Hepatic stellate cell (primary cell): ENCODE data around the gene MYO5B.

Source experiments
- DNase-seq: peaks from one replicate; pipeline ENCODE4 v3.0.0; 2011; ENCODE audit warnings: low spot score

Gene MYO5B

DNA sequence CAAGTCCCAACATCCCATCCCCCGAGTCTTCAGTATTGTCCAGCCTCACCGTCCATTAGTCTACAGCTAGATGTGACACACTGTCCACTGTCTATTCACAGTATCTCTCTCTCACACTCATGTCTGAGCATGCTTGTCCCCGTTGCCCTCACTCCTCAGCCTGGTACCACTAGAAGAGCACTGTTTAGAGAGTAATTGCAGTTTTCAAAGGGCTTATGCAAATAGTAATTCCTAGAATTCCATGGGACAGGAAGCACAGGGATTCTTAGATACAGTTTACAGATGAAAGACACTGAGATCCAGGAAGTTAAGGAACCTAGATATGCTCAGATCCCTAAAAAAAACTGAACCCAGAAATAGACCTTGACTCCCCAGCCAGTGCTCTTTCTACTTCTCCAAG, 125.5 kb downstream of the MYO5B start:
- DNase-seq: no peak

DNA sequence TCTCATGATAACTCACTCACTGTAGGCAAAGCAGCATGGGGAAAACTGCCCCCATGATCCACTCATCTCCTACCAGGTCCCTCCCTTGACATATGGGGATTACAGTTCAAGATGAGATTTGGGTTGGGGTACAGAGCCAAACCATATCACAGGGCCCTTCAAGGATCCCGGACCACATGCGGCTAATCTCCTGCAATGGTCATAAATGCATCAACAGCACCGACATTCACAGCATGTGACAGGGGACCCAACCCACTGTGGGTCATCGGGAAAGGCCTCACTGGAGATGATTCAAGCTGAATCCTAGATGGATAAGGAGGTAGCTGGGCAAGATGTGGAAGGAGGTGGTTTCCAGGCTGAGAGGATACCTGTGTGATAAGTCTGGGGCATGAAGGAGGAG, 129.4 kb downstream of the MYO5B start:
- DNase-seq: no peak

DNA sequence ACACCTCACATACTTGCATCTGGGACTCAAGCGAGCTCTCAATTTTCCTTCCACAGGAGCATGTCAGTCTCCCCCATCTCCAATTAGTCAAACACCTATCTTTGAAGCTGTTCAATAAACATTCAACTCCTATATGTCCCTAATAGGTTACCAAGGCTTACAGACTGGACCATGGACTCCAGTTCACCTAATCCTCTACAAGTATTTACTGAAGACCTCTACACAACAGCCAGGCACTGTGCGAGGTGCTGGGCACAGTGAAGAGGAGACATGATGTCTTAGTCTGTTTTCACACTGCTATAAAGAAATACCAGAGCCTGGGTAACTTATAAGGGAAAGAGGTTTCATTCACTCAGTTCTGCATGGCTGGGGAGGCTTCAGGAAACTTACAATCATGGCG, 129.9 kb downstream of the MYO5B start:
- DNase-seq: no peak

DNA sequence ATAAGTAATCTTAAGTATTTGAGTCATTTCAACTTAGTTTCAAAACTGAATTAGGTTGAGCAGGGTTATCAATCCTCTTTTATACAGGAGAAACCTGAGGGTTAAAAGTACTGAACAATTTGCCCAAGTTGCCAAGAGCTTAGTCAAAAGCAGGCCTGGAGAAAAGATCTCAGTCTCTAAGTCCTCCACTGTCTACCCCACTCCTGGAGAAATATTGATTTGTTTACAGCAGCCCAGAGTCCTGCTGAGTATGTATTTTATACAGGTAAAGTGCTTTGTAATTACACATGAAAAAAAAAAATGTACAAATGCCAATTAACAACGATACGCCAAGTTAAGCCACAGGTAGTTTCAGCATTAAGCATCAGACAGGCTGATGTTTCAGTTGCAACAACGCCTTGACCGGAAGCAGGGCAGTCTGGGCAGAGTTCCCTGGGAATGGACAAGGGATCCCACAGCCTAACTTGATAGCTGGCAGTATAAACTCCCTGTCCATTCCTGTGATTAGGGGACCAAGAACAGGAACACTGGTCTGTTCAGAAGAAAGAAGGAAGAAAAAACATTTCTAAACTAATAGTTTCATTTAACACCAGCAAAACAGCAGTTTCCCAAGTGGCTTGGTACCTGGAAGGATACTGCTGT, 132.9 kb downstream of the MYO5B start:
- DNase-seq: no peak

DNA sequence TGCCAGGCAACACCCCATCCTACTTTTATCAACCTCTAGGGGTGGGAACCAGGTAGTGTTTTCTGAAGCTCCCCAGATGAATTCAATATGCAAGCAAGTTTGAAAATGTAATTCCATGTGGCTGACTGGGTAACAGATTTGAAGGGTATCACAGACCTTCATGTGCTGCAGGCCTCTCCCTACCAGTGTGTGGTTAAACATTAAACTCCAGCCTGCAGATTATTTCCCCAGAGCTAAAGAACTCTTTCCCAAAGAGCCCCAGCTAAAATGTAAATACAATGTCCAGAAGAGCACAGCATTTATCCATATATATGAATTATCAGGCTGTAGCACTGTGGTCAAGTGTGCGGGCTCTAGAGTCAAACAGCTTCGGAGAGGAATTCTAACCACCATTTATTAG, 134.1 kb downstream of the MYO5B start:
- no peak for DNase-seq

DNA sequence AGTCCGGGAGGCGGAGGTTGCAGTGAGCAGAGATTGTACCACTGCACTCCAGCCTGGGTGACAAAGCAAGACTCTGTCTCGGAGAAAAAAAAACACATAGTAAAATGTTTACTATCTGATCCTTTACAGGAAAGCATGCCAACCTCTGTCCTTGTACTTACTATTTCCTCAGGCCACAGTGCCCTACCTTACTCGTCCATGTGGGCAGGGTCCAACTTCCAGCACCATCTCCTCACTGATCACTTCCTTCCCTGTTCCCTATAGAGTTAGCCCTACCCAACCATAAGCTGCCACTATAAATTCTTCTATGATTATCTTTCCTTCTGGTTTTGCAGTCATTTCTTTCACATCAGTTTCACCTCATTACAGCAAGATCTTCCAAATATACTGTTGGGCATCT, 136.2 kb downstream of the MYO5B start:
- no peak for DNase-seq

DNA sequence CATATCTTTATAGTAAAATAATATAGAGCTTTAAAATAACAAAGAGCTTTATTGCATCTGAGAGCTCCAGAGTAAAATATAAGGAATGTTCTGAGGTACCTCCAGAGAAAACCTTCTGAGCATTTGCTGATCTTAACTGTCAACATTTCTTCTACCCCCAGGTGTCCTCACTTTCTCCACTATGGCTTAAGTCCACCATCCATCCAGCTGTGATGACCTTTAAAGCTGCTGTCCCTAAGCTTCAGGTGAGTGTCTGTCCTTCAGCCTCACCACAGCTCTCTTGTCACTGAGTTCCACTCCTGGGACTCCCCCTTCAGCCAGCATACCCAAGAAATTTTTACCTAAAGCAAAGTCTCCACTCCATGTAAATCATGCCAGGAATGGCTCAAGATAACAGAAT, 137.9 kb downstream of the MYO5B start:
- no peak for DNase-seq

DNA sequence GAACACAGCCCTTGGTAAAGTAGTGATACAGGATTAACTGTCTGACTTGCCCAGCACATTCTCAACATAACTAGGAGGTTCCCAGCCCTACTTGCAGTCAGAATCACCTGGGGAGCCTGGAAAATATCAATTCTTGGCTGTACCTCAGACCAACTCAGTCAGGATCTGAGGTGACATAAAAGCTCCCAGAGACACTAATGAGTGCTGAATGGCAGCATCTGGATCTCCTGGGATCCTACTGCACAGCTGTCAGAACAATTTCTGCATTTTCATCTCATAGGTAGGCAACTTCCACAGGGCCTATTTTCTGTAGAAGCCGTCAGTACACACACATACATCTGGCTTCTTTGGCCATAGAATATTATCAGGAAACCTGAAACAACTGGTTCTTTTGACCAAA, 138.8 kb downstream of the MYO5B start:
- DNase-seq: no peak

DNA sequence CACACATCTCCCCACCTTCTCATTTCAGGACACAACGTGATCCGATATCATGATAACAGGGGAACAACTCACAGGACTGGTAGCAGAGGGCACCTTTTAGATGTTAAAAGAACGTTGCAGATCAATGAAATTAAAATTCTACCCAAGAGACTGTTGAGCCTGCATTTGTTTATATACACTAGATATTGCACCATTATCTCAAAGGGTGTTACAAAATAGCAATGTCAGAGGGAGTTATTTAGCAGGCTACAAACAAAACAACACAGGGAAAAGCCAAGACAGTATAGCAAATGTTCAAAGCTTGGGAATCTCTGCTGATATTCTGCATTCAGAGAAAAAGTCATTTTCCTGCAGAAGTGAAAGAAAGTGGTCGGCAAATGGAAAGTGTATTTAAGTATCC, 139.5 kb downstream of the MYO5B start:
- DNase-seq: no peak

DNA sequence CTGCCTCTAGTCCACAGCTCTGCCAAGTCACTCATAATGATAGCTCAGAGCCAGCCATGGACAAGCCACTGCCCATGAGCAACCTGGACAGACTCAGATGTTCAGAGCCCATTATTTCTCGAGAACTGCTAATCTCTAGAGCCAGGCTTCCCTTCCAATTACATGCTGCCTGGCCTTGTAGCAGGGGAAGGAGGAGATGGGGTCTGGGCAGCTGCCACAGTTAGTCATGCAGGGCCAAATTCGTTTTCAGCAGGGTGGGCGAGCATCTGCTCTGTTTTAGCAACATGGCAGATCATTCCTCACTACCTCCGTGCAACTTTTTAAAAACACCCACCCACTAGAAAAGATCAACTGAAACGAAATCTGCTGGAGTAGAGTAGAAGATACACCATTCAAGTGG, 141.8 kb downstream of the MYO5B start:
- no peak for DNase-seq

DNA sequence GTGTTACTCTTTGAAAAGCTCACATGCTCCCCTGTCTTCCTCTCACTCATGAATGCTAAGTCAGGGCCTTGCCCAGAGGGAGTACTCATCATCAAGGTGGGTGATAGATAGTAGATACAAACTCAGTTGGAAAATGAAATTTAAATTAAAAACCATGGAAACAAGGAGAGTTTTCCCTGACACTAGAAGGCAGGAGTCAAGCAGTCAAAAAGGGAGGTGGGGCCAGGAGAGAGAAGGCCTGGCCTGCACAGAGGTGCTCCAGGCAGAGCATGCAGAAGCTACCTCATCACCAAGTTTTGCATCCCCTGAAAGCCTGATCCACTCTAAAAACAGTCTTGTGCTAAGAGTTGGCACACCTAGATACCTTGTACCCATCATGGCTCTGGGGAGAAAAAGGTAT, 143.7 kb downstream of the MYO5B start:
- DNase-seq: no peak

DNA sequence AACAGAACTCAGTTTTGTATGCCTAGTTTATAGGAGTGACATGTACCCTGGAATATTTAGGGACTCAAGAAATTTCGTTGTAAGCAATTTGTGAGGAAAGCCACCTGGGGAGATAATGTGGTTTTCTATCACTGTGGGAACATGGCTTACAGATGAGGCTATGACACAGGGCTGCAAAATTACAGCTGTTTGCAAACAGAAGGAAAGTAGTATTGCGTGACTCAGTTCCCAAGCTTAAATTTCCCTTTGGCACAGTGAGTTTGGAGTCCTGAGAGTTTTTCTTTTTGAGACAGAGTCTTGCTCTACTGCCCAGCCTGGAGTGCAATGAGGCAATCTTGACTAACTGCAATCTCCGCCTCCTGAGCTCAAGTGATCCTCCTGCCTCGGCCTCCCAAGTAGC, 149.8 kb downstream of the MYO5B start:
- DNase-seq: no peak

DNA sequence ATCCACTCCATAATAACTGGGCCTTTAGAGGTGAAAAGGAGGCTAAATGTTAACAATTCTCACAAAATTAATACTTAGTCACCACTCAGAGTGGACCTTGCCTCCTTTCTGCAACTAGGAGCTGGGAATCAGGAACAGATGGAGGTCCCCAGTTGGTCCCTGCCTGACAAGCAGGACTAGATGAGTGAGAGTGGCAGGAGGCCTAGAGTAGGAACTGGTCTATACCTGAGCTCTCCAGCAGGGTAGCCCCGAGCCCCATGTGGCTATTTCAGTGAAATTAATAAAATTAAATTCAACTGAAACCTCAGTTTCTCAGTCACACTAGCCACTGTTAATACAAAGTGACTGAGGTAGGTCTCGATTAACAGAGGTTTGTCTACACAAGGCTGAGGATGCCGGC, 150.5 kb downstream of the MYO5B start:
- DNase-seq: no peak

DNA sequence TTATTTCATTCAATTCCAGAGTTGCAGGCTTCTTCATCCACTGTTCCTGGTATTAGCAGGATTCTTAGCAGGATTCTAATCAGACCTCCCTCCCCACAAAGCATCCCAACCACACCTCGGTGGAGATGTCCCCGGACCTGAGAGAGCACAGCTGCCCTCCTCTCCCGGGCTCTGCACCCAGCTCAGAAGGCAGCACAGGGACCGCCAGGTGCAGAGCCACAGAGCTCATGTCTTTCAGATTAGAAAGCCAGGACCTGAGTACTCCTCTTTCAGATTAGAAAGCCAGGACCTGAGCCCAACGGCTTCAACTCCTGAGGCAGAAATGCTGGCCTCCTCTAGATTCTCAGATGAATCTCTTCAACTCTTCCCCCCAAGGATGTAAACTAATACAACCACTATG, 152.3 kb downstream of the MYO5B start:
- no peak for DNase-seq

DNA sequence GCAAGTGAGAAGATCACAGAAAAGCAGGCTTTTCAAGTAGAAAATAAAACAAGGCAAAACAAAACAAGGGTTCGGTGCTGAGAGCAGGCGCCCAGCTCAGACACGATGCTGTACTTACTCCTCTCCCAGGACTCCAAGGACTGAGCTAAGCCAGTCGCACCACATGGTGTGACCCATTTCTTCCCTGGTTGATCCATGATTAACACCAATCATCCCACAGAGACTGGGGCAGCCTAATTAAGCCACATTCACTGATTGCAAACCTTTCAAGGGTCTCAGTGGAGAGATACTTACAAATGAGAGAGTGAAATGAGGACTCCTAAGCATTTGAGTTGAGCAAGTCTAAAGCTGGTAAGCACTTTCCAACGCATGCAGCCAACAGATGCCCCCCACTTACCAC, 155.2 kb downstream of the MYO5B start:
- no peak for DNase-seq

DNA sequence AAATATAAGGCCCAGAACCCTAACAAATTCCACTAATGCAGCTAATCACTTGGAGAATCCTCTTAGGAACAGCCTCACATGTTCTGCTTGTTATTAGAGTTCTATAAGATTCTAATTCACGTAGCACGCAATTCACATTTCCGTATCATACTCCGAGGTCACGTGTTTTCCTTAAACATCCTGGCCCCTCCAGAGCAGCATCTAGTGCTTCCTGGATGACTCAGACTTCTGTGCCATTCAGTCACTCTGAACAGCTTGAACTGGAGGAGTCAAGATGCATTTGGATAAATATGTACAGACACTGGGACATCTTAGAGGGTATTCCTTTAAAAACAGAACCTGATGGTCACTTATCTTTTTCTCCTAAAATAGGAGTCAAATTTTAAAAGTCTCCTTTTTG, 156.5 kb downstream of the MYO5B start:
- DNase-seq: peak; percentile 7

DNA sequence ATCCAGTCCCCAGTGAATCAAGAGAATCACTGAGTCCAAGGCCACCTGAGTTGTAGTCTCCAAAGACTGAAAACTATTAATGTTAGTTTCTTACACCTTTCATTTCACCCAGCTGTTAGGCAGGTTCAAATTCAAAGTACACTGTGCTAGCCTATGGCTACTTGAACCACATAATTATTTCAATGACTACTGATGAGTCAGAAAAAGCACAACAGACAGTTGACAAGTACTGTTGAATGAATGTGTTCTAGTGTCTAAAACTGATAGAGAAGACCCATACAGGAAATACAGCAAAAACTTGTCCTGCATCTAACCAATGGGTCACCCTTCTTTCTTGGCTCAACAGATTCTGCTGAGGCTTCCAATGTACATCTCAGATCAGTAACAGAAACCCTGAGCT, 160.9 kb downstream of the MYO5B start:
- no peak for DNase-seq

DNA sequence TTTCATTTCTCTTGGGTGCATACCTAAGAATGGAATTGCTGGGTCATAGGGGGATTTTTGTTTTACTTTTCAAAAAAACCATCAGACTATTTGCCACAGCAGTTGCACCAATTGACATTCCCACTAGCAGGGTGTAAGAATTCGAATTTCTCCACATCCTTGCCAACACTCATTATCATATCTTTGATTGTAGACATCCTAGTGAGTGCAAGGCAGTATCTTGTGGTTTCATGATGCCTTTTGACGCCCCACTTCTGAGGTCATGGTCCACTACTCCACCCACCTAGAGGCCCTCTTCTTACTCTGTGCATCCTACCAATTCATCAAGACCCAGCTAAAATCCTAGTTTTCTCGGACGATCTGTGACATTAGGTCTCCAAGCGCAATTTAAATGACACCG, 161.9 kb downstream of the MYO5B start:
- no peak for DNase-seq

DNA sequence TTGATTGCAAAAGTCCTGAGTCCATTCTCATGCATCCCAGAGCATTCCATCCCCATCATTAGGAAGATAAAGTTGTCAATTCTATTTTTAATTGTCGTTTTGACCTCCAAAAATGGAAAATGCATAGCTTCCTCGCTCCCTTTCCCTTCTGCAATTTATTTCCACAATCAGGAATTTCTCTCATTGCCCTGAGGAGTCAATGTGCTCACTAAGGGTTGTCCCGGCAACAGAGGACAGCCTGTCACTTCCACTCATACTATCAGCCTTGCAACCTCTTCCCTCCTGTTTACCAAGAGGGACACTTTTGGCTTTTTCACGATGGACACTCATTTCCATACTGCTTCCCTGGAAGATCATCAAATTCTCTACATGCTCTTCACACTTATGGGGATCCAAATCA, 164.8 kb downstream of the MYO5B start:
- DNase-seq: no peak

DNA sequence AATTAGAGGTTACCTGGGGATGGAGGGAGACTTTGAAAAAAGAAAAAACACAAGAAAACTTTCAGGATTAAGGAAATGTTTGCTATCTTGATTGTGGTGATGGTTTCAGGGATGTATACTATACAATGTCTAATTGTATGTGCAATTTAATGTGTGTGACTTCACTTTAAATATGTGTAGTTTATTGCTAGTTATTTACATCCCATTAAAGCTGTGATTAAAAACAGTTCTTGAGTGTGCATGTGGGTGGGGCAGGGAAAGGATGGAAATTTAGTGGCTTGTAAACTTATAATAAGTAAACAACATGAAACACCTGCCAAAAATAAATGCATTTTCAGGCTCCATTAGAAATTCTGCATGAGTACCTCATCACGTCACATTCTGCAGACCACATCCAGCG, 167.0 kb downstream of the MYO5B start:
- DNase-seq: no peak

DNA sequence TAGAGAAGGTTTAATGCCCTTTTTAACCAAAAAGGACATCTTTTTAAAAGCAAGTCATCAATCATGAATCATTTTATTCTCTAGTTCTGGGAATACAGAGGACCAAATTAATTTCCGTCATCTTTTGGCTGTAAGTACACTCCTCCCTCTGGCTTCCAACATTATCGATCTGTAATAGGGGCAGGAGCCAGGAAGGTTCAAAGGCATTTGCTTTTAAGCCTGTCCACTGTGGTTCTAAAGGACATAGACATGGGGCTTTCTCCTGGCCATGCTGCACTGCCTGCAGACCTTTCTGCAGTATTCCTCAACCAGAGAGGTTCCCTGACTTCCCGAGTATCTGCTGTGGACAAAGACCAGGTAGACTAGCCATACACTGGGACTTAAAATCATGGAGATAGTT, 170.5 kb downstream of the MYO5B start:
- no peak for DNase-seq

DNA sequence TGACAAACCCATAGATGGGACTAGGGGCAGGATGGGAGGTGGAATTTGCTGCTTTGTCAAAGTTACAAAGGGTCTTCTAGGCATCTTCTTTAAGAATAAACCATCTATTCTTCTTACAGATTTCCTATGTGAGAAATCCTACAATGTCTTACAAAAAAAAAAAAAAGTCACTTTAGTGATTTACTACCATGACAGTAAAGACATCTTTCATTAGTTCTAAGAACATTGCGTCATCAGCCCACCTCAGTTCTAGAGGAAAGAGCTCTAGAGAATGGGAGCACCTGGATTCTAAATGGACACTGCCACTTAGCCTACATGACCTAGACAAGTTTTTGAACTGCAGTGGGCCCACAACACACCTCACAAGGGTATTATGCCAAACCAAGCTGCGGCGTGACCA, 172.0 kb downstream of the MYO5B start:
- no peak for DNase-seq

DNA sequence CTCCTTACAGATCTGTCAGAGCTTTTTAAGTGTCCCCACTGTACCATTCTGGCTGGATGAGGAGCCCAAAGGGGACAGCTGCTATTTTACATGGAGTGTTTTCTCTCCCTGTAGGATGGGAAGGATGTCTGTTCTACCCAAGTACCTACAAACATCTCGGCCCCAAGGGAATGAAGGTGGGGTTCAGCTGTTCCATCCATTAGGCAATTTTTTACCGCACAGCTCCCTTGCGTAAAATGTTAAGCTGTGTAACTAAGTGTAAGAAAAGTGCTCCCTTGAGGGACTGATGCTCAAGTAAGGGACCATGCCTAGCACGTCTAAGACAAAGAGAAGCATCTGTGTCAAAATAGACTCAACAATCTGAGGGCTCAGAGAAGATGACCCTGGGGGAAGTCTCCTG, 180.3 kb downstream of the MYO5B start:
- DNase-seq: no peak

DNA sequence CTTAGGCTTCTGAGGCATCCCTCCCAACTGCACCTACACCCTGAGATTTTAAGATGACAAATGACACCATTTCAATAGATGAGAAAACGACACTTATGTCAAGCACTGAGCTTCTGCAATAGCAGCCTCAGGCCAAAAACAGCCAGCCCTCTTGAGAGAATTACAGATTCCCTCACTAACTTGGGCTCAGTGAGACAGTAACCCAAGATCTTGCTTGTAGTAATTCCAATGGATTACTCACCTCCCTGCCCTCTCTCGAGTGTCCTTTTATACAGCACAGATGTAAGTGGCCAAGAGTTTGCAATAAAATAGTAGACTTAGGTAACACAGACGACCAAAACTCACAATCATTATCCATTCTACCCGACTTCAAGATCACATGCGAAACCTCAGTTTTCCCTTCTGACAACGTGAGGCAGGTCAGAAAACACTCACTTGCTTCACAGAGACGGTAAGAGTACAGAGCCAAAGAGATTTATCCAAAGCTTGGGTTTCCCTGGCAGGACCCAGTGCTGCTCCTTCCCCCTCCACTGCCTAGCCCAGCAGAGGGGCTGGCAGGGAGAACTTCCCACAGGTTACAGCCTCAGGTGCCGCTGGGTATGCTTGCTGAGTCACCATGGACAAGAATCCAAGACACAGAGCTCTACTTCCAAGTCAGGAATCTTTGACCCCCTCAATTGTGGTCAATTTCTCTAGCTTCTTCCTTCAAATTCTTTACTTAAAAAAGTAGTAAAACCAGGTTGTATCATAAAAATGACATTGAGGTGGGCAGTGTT, 181.4 kb downstream of the MYO5B start:
- no peak for DNase-seq
